Adrenal gland (tissue), 5 donors: ENCODE measurements around the gene ARX.

ENCODE experiments used
- CTCF ChIP-seq, 6 experiments: fragments of 450-650 bp in 4 of 6; fragments of 200-600 bp in 2 of 6; sonication (generic) in 1 of 6; IDR thresholded peaks; 1 replicate in 5 of 6; 2 replicates in 1 of 6; pipeline versions ENCODE4 v1.5.1 to v1.8.0; 2016 to 2021; ENCODE audit warnings: antibody characterized with exemption in 6 of 6, mild to moderate bottlenecking in 2 of 6, moderate library complexity in 1 of 6
- POLR2A ChIP-seq, 2 donors: fragments of 450-650 bp; IDR thresholded peaks; one replicate each; pipeline ENCODE4 v1.6.1; 2017; ENCODE audit warnings: antibody characterized with exemption in 2 of 2, mild to moderate bottlenecking in 2 of 2, moderate library complexity in 1 of 2
- donor health status: DM: no; HTN: no; CAD: no.

- TF ChIP-seq CTCF (IDR thresholded peaks at IDR 0.05) (no peak), POLR2A (IDR thresholded peaks at IDR 0.05) (no peak)
Measured at GRCh38 chrX:25049357-25049756, 33.6 kb upstream of the ARX start.
